HCT116 (cell line): ENCODE results near the gene HPCAL1. TPM values are rescaled to one million over a fixed set of nuclear protein-coding genes. Genes with fewer than 3 reads are reported as not detected.
A peak's percentile ranks its signal among the peaks of the same experiment; 100 is the strongest.

Experiments
- ATAC-seq: fragments of 200-7000 bp; cut with Tn5 transposase; 2 replicates; pipeline ENCODE4 v1.9.1; 2020; ENCODE audit warnings: mild to moderate bottlenecking, moderate library complexity
- BruUV-seq: library from RNA; stranded (reverse); fragments of 400-500 nt; replicated peaks from 2 replicates; lab custom pipeline; 2021; lab: Mats Ljungman, UMichigan
- CTCF ChIA-PET: fragments of 300-600 bp; sonication (Branson Sonifier 250); formaldehyde crosslinking; loops from one replicate; lab custom pipeline; 2021; ENCODE audit warnings: antibody characterized with exemption; lab: Charles Lee
- POLR2A ChIA-PET: fragments of 300-600, 350-600 bp; sonication (Branson Sonifier 250); formaldehyde crosslinking; loops from one replicate; lab custom pipeline; 2021; ENCODE audit warnings: antibody characterized with exemption; lab: Charles Lee
- RAD21 ChIA-PET, 2 experiments: fragments of 300-600 bp; sonication (Branson Sonifier 250); formaldehyde crosslinking; loops; one replicate each; lab custom pipeline; 2023; ENCODE audit warnings: low total read pairs in 2 of 2; ENCODE audit not compliant: uncharacterized antibody in 2 of 2, unreplicated experiment in 2 of 2, low non-redundant PET in 1 of 2; lab: Charles Lee
- DNase-seq: peaks from one replicate; pipeline ENCODE4 v3.0.0-alpha.2; 2010; ENCODE audit warnings: low read depth, low spot score
- H2AFZ ChIP-seq: fragments of 200-600 bp; shearing (Covaris generic), sonication (generic); 2 replicates; pipeline ENCODE4 v1.6.1; 2017; ENCODE audit warnings: low read depth, mixed run types, mixed read lengths, antibody characterized with exemption, low read length; ENCODE audit not compliant: poor library complexity, severe bottlenecking
- H3K27ac ChIP-seq: 2 replicates; pipeline ENCODE4 v1.5.1; 2012; ENCODE audit warnings: low read depth, low read length
- H3K27me3 ChIP-seq: fragments of 200-600 bp; sonication (generic); 2 replicates; pipeline ENCODE4 v1.6.1; 2016; ENCODE audit warnings: mixed run types, low read length, mixed read lengths; ENCODE audit not compliant: insufficient read depth
- H3K36me3 ChIP-seq, 2 experiments: fragments of 200-500 bp in 1 of 2; fragments of 200-600 bp in 1 of 2; sonication (Bioruptor generic) in 1 of 2; sonication (generic) in 1 of 2; 2 replicates each; pipeline versions ENCODE4 v1.5.1 to v1.6.1; 2014 to 2016; ENCODE audit warnings: low read length in 2 of 2, inconsistent platforms in 1 of 2, mixed read lengths in 1 of 2, mixed run types in 1 of 2; ENCODE audit not compliant: insufficient read depth in 2 of 2, control insufficient read depth in 1 of 2
- H3K4me1 ChIP-seq, 2 experiments: fragments of 200-600 bp in 1 of 2; sonication (generic) in 1 of 2; 2 replicates each; pipeline versions ENCODE4 v1.5.1 to v1.6.1; 2012 to 2017; ENCODE audit warnings: low read length in 2 of 2, inconsistent platforms in 1 of 2, mild to moderate bottlenecking in 1 of 2, mixed read lengths in 1 of 2, mixed run types in 1 of 2, moderate library complexity in 1 of 2; ENCODE audit not compliant: insufficient read depth in 2 of 2, control insufficient read depth in 1 of 2
- H3K4me2 ChIP-seq: fragments of 200-600 bp; sonication (generic); 2 replicates; pipeline ENCODE4 v1.6.1; 2017; ENCODE audit warnings: mixed run types, low read length, mixed read lengths
- H3K4me3 ChIP-seq, 2 experiments: fragments of 200-600 bp in 1 of 2; sonication (generic) in 1 of 2; replicated peaks in 1 of 2; 2 replicates each; pipeline ENCODE4 v1.5.1; 2011 to 2016; ENCODE audit warnings: low read length in 2 of 2, control low read depth in 1 of 2, low read depth in 1 of 2, mild to moderate bottlenecking in 1 of 2, mixed read lengths in 1 of 2, mixed run types in 1 of 2
- H3K79me2 ChIP-seq: fragments of 200-600 bp; sonication (generic); 2 replicates; pipeline ENCODE4 v1.6.1; 2017; ENCODE audit warnings: mild to moderate bottlenecking, mixed run types, low read length, moderate library complexity, mixed read lengths; ENCODE audit not compliant: insufficient read depth
- H3K9ac ChIP-seq: fragments of 200-600 bp; sonication (generic); 2 replicates; pipeline ENCODE4 v1.6.1; 2016; ENCODE audit warnings: low read length, mixed read lengths
- H3K9me2 ChIP-seq: fragments of 200-600 bp; sonication (generic), shearing (Covaris generic); 2 replicates; pipeline ENCODE4 v1.6.1; 2017; ENCODE audit warnings: mixed run types, mild to moderate bottlenecking, moderate library complexity; ENCODE audit not compliant: insufficient read depth
- H3K9me3 ChIP-seq, 2 experiments: fragments of 200-500 bp in 1 of 2; fragments of 200-600 bp in 1 of 2; sonication (Bioruptor generic) in 1 of 2; sonication (generic) in 1 of 2; 2 replicates each; pipeline ENCODE4 v1.6.1; 2014 to 2017; ENCODE audit warnings: low read length in 2 of 2, mixed read lengths in 2 of 2, inconsistent platforms in 1 of 2, low read depth in 1 of 2, mild to moderate bottlenecking in 1 of 2, mixed run types in 1 of 2, moderate library complexity in 1 of 2; ENCODE audit not compliant: control insufficient read depth in 1 of 2, insufficient read depth in 1 of 2
- H4K20me1 ChIP-seq: fragments of 200-600 bp; sonication (generic), shearing (Covaris generic); 2 replicates; pipeline ENCODE4 v1.6.1; 2017; ENCODE audit warnings: mixed run types, mild to moderate bottlenecking, moderate library complexity; ENCODE audit not compliant: insufficient read depth
- ATF3 ChIP-seq: IDR thresholded peaks from 2 replicates; pipeline ENCODE4 v1.6.1; 2012
- CBX3 ChIP-seq: IDR thresholded peaks from 2 replicates; pipeline ENCODE4 v1.6.1; 2012; ENCODE audit warnings: low read depth
- CTCF ChIP-seq, 3 experiments: fragments of 200-600 bp in 1 of 3; sonication (generic) in 1 of 3; IDR thresholded peaks in 2 of 3; conservative IDR thresholded peaks in 1 of 3; 2 replicates each; pipeline ENCODE4 v1.5.1; 2012 to 2017; ENCODE audit warnings: low read depth in 2 of 3, low read length in 2 of 3, antibody characterized with exemption in 1 of 3, borderline replicate concordance in 1 of 3, control low read depth in 1 of 3, mild to moderate bottlenecking in 1 of 3, mixed read lengths in 1 of 3, mixed run types in 1 of 3, moderate library complexity in 1 of 3; ENCODE audit not compliant: insufficient read depth in 1 of 3
- EZH2 ChIP-seq: fragments of 200-600 bp; sonication (generic); IDR thresholded peaks from 2 replicates; pipeline ENCODE4 v1.6.1; 2017; ENCODE audit warnings: antibody characterized with exemption, mixed run types
- FOSL1 ChIP-seq: IDR thresholded peaks from 2 replicates; pipeline ENCODE4 v1.6.1; 2012; ENCODE audit warnings: low read depth
- JUND ChIP-seq: IDR thresholded peaks from 2 replicates; pipeline ENCODE4 v1.6.1; 2012
- SRF ChIP-seq: IDR thresholded peaks from 2 replicates; pipeline ENCODE4 v1.6.1; 2012; ENCODE audit warnings: low read depth
- ZFX ChIP-seq: fragments of 450-650 bp; IDR thresholded peaks from 2 replicates; pipeline ENCODE4 v1.6.1; 2017
- ZNF274 ChIP-seq: fragments of 200-500 bp; sonication (Bioruptor generic); IDR thresholded peaks from 2 replicates; pipeline ENCODE4 v1.6.1; 2014; ENCODE audit warnings: mild to moderate bottlenecking, low read depth, low read length, inconsistent platforms
- intact Hi-C: fragments of 100-400 bp; cut with micrococcal nuclease; formaldehyde crosslinking; loops from 2 replicates; pipeline ENCODE4 v1.10.0; 2022
- total RNA-seq: library from RNA; stranded (reverse); gene quantifications from one replicate; pipeline ENCODE4 v1.2.1, GENCODE V29; 2021; ENCODE audit not compliant: unreplicated experiment
- TF ChIP-seq, protein P1 (sequence below): IDR thresholded peaks from 2 replicates; pipeline ENCODE4 v1.6.1; 2011; ENCODE audit warnings: mild to moderate bottlenecking, low read length, moderate library complexity; ENCODE audit not compliant: insufficient replicate concordance; ENCODE audit errors: extremely low read depth

The HPCAL1 gene
- total RNA-seq, 1 experiment from 2014 or later: 111 TPM

DNA sequence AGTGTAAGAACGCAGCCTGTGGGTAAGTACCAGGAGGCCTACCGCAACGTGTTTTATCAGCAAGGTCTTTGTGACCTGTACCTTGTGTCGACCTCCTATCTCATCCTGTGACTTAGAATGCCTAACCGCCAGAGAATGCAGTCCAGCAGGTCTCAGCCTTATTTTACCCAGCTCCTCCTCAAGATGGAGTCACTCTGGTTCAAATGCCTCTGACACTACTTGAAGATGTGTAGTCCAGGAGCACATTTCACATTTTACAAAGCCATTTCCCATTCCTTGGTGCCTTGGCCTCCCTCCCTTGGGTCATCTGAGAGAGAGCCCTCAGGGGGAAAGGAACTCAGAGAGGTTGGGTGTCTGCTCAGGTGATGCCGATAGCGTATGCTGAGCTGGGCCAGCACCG, 6.6 kb upstream of the HPCAL1 start (continued):
- no peak for TF ChIP-seq EZH2
- no peak for TF ChIP-seq CBX3
- TF ChIP-seq FOSL1: no peak
- TF ChIP-seq CTCF (IDR thresholded peaks at IDR 0.05 in 2 of 3, conservative IDR thresholded peaks at IDR 0.05 in 1 of 3; ENCODE audit: borderline replicate concordance in 1 of 3, insufficient read depth in 1 of 3, low read depth in 2 of 3, low read length in 2 of 3): no peak
- no peak for TF ChIP-seq ATF3
- TF ChIP-seq ZFX: no peak
- TF ChIP-seq SRF: no peak
- no peak for TF ChIP-seq JUND

DNA sequence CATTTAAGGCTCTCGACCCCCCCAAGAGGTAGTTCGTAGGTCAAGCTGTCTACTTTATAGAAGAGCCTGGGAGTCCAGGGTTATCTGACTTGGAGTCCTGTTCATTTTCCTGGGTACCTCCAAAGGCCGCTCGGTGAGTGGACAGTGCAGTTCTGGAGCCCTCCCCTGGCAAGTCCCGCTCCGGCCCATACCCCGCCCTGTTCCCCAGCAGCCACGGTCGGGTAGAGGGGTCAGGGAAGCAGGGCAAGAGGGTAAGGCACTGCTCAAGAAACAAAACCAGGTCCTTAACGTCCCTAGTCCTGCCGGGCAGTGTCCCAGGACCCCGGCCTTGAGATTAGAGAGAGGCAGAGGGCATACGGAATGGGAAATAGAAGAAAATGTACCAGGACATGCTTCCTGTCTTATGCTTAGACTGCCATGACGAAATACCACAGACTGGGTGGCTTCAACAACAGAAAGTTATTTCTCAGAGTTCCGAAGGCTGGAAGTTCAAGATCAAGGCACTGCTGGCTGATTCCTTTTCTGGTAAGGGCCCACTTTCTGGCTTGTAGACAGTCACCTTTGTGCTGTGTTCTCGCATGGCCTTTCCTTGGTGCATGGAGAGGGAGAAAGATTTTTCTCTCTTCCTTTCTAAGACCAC, 5.4 kb upstream of the HPCAL1 start:
- H3K27ac ChIP-seq: peak overlapping the region; percentile 30; the same call in 1 of the 2 replicates

More for the DNA sequence above, 5.4 kb upstream of the HPCAL1 start:
- intact Hi-C loops: no loop called here
- ATAC-seq: no peak
- TF ChIP-seq ZNF274: no peak
- TF ChIP-seq EZH2: no peak
- TF ChIP-seq, protein P1, sequence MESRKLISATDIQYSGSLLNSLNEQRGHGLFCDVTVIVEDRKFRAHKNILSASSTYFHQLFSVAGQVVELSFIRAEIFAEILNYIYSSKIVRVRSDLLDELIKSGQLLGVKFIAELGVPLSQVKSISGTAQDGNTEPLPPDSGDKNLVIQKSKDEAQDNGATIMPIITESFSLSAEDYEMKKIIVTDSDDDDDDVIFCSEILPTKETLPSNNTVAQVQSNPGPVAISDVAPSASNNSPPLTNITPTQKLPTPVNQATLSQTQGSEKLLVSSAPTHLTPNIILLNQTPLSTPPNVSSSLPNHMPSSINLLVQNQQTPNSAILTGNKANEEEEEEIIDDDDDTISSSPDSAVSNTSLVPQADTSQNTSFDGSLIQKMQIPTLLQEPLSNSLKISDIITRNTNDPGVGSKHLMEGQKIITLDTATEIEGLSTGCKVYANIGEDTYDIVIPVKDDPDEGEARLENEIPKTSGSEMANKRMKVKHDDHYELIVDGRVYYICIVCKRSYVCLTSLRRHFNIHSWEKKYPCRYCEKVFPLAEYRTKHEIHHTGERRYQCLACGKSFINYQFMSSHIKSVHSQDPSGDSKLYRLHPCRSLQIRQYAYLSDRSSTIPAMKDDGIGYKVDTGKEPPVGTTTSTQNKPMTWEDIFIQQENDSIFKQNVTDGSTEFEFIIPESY: no peak
- Histone ChIP-seq H3K9me3 (no peaks in the 10 kb centered on the region), H3K27me3 (no peaks in the 10 kb centered on the region), H3K4me2 (peak overlapping the region; percentile 76), H3K4me3 (peak overlapping the region in 1 of 2 experiments; percentile 15; a peak in 1 of 4 replicates), H3K36me3 (no peaks in the 10 kb centered on the region), H3K9me2 (no peaks in the 10 kb centered on the region), H4K20me1 (no peaks in the 10 kb centered on the region), H3K9ac (peak overlapping the region; percentile 51), H3K79me2 (no peaks in the 10 kb centered on the region), H3K4me1 (peaks cover 17 to 69% of the 10 kb centered on the region in 2 experiments), H2AFZ (peak overlapping the region; percentile 77)
- DNase-seq: no peak
- TSS peak; percentile 45 for BruUV-seq
- ChIA-PET CTCF (no interaction called here), POLR2A (interaction anchor here (1.0 to 2.7 kb wide), 4 partner anchors 8 to 14 kb away, joined by 4 to 19 read pairs (median 8); no protein-coding TSS in a partner anchor), RAD21 (interaction anchor here in 1 of 2 experiments (0.6 kb wide), 1 partner anchor 111 kb away, joined by 3 read pairs; no protein-coding TSS in a partner anchor)
